Activated B cell treated with CpG ODN at 0.5 μM for 24 hours (primary cell): Measurements from ENCODE around the gene SPRY4. TPM values are rescaled to one million over a fixed set of nuclear protein-coding genes. Genes with fewer than 3 reads are reported as not detected.

Source experiments
- ATAC-seq: fragments of 200-7000 bp; cut with Tn5 transposase; one replicate; pipeline ENCODE4 v1.10.0; 2021; ENCODE audit warnings: low read depth, mild to moderate bottlenecking, moderate library complexity
- CTCF ChIA-PET: fragments of 350-600 bp; sonication (Branson Sonifier 250); formaldehyde crosslinking; loops from one replicate; lab custom pipeline; 2021; ENCODE audit warnings: antibody characterized with exemption; lab: Charles Lee
- POLR2A ChIA-PET: fragments of 350-600 bp; sonication (Branson Sonifier 250); formaldehyde crosslinking; loops from one replicate; lab custom pipeline; 2021; ENCODE audit warnings: antibody characterized with exemption; lab: Charles Lee
- DNase-seq: peaks from one replicate; pipeline ENCODE4 v3.0.0; 2022
- H3K27ac Mint-ChIP-seq: one replicate; pipeline ENCODE4 v1.8.0; 2020; ENCODE audit warnings: mixed read lengths
- H3K27me3 Mint-ChIP-seq: one replicate; pipeline ENCODE4 v1.8.0; 2021; ENCODE audit warnings: mixed read lengths
- H3K36me3 Mint-ChIP-seq: one replicate; pipeline ENCODE4 v1.8.0; 2021; ENCODE audit warnings: low read depth, mixed read lengths
- H3K4me1 Mint-ChIP-seq: one replicate; pipeline ENCODE4 v1.8.0; 2021; ENCODE audit warnings: mixed read lengths
- H3K4me3 Mint-ChIP-seq: one replicate; pipeline ENCODE4 v1.8.0; 2020; ENCODE audit warnings: mild to moderate bottlenecking, mixed read lengths
- H3K9me3 Mint-ChIP-seq: one replicate; pipeline ENCODE4 v1.8.0; 2020; ENCODE audit warnings: mixed read lengths
- intact Hi-C: fragments of 100-400 bp; cut with micrococcal nuclease; formaldehyde crosslinking; loops from one replicate; pipeline ENCODE4 v1.15.1; 2024
- total RNA-seq: library from RNA; stranded (reverse); gene quantifications from 2 replicates; pipeline ENCODE4 v1.2.3, GENCODE V29; 2022
- TF ChIP-seq, protein P1 (sequence below): fragments of 200-600 bp; IDR thresholded peaks from one replicate; pipeline ENCODE4 v1.8.0; 2022; ENCODE audit warnings: antibody characterized with exemption, mild to moderate bottlenecking

Gene SPRY4
- total RNA-seq, 1 donor from 2014 or later: not detected

GRCh38 chr5:142320851-142321560 lies 3.8 kb downstream of the SPRY4 start:
- CTCF ChIA-PET: no interaction called here
- no peak overlapping the region for H3K4me3 Mint-ChIP-seq
- TF ChIP-seq, protein P1, sequence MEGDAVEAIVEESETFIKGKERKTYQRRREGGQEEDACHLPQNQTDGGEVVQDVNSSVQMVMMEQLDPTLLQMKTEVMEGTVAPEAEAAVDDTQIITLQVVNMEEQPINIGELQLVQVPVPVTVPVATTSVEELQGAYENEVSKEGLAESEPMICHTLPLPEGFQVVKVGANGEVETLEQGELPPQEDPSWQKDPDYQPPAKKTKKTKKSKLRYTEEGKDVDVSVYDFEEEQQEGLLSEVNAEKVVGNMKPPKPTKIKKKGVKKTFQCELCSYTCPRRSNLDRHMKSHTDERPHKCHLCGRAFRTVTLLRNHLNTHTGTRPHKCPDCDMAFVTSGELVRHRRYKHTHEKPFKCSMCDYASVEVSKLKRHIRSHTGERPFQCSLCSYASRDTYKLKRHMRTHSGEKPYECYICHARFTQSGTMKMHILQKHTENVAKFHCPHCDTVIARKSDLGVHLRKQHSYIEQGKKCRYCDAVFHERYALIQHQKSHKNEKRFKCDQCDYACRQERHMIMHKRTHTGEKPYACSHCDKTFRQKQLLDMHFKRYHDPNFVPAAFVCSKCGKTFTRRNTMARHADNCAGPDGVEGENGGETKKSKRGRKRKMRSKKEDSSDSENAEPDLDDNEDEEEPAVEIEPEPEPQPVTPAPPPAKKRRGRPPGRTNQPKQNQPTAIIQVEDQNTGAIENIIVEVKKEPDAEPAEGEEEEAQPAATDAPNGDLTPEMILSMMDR: no peak
- H3K27ac Mint-ChIP-seq: no peak overlapping the region
- H3K4me1 Mint-ChIP-seq: peaks cover 46% of the 10 kb centered on the region
- DNase-seq (no peak), ATAC-seq (no peak)
- no peaks in the 10 kb centered on the region for H3K9me3 Mint-ChIP-seq
- no peaks in the 10 kb centered on the region for H3K36me3 Mint-ChIP-seq
- POLR2A ChIA-PET: interaction anchor here (0.7 kb wide), 1 partner anchor 68 kb away, joined by 3 read pairs; no protein-coding TSS in a partner anchor
- intact Hi-C loops: loop anchor here (5.0 to 10.0 kb wide), 2 partner anchors 169 to 224 kb away; no protein-coding TSS in a partner anchor
- H3K27me3 Mint-ChIP-seq: peaks cover 53% of the 10 kb centered on the region

GRCh38 chr5:142320430-142320738 lies 4.4 kb downstream of the SPRY4 start:
- H3K36me3 Mint-ChIP-seq: no peaks in the 10 kb centered on the region
- H3K4me3 Mint-ChIP-seq: no peak overlapping the region
- H3K27me3 Mint-ChIP-seq: peaks cover 56% of the 10 kb centered on the region
- no peaks in the 10 kb centered on the region for H3K9me3 Mint-ChIP-seq
- ChIA-PET POLR2A (interaction anchor here (0.7 kb wide), 2 partner anchors 69 to 152 kb away, joined by 3 to 11 read pairs; no protein-coding TSS in a partner anchor), CTCF (no interaction called here)
- H3K27ac Mint-ChIP-seq: no peak overlapping the region
- intact Hi-C loops: loop anchor here (5.0 to 10.0 kb wide), 2 partner anchors 168 to 224 kb away; no protein-coding TSS in a partner anchor
- H3K4me1 Mint-ChIP-seq: peaks cover 45% of the 10 kb centered on the region
- TF ChIP-seq, protein P1: no peak
- ATAC-seq: no peak
- no peak for DNase-seq

GRCh38 chr5:142319560-142320429 lies 5.0 kb downstream of the SPRY4 start:
- peaks cover 40% of the 10 kb centered on the region for H3K4me1 Mint-ChIP-seq
- CTCF ChIA-PET: no interaction called here

GRCh38 chr5:142319105-142319504 lies 5.7 kb downstream of the SPRY4 start:
- peaks cover 52% of the 10 kb centered on the region for H3K27me3 Mint-ChIP-seq
- H3K4me3 Mint-ChIP-seq: no peak overlapping the region
- H3K36me3 Mint-ChIP-seq: no peaks in the 10 kb centered on the region
- DNase-seq: no peak
- POLR2A ChIA-PET: no interaction called here
- intact Hi-C loops: no loop called here
- H3K27ac Mint-ChIP-seq: no peak overlapping the region
- TF ChIP-seq, protein P1: no peak
- H3K4me1 Mint-ChIP-seq: peaks cover 36% of the 10 kb centered on the region
- no peaks in the 10 kb centered on the region for H3K9me3 Mint-ChIP-seq
- CTCF ChIA-PET: no interaction called here
- no peak for ATAC-seq

More at GRCh38 chr5:142319560-142320429, 5.0 kb downstream of the SPRY4 start:
- H3K4me3 Mint-ChIP-seq: no peak overlapping the region
- H3K36me3 Mint-ChIP-seq: no peaks in the 10 kb centered on the region
- DNase-seq (no peak), ATAC-seq (no peak)
- POLR2A ChIA-PET: interaction anchor here (0.7 kb wide), 2 partner anchors 69 to 151 kb away, joined by 3 to 11 read pairs; no protein-coding TSS in a partner anchor
- TF ChIP-seq, protein P1: no peak
- peaks cover 55% of the 10 kb centered on the region for H3K27me3 Mint-ChIP-seq
- no peaks in the 10 kb centered on the region for H3K9me3 Mint-ChIP-seq
- H3K27ac Mint-ChIP-seq: no peak overlapping the region
- intact Hi-C loops: loop anchor here (5.0 to 10.0 kb wide), 2 partner anchors 167 to 225 kb away; no protein-coding TSS in a partner anchor

GRCh38 chr5:142317753-142318152 lies 7.1 kb downstream of the SPRY4 start:
- Mint-ChIP-seq H3K4me1 (peaks cover 38% of the 10 kb centered on the region), H3K9me3 (no peaks in the 10 kb centered on the region), H3K27me3 (peaks cover 39% of the 10 kb centered on the region), H3K36me3 (no peaks in the 10 kb centered on the region), H3K4me3 (no peak overlapping the region), H3K27ac (no peak overlapping the region)
- TF ChIP-seq, protein P1: no peak
- ChIA-PET CTCF (no interaction called here), POLR2A (no interaction called here)
- DNase-seq: no peak
- ATAC-seq: no peak
- intact Hi-C loops: no loop called here
